BJ (cell line): ENCODE measurements around the gene VAPB. TPM values are rescaled to one million over a fixed set of nuclear protein-coding genes. Genes with fewer than 3 reads are reported as not detected.

Experiments
- CTCF ChIA-PET: fragments of 350-600 bp; formaldehyde crosslinking; extraction: SDS; loops from one replicate; lab custom pipeline; 2021; ENCODE audit warnings: antibody characterized with exemption, inconsistent platforms; lab: Yijun Ruan, JAX
- POLR2A ChIA-PET: fragments of 300-600 bp; sonication (Branson Sonifier 250); formaldehyde crosslinking; extraction: SDS; loops from one replicate; lab custom pipeline; 2021; ENCODE audit warnings: antibody characterized with exemption; lab: Charles Lee
- DNase-seq: peaks from one replicate; pipeline ENCODE4 v3.0.0-alpha.2; 2011; ENCODE audit warnings: low read depth
- H3K27me3 ChIP-seq: 2 replicates; pipeline ENCODE4 v1.6.0; 2011; ENCODE audit warnings: low read length; ENCODE audit not compliant: control insufficient read depth, insufficient read depth
- H3K36me3 ChIP-seq: 2 replicates; pipeline ENCODE4 v1.5.1; 2011; ENCODE audit warnings: low read length; ENCODE audit not compliant: control insufficient read depth, insufficient read depth
- H3K4me3 ChIP-seq: 2 replicates; pipeline ENCODE4 v1.5.1; 2011; ENCODE audit warnings: low read depth, mild to moderate bottlenecking, control low read depth, low read length
- CTCF ChIP-seq: IDR thresholded peaks from 2 replicates; pipeline ENCODE4 v1.5.1; 2011; ENCODE audit warnings: low read depth, mild to moderate bottlenecking, control low read depth, inconsistent platforms, low read length, moderate library complexity; ENCODE audit not compliant: insufficient read depth
- polyA plus RNA-seq: library from polyadenylated mRNA; depleted of rRNA; stranded (reverse); fragments of >200 nt; gene quantifications from 2 replicates; pipeline ENCODE4 v1.2.3, GENCODE V29; 2011

VAPB gene
- polyA plus RNA-seq, 1 experiment: 21.1 TPM

GRCh38 chr20:58405504-58406291 is 16.7 kb downstream of the VAPB start:
- no peak for DNase-seq
- Histone ChIP-seq H3K4me3 (no peak overlapping the region), H3K27me3 (no peaks in the 10 kb centered on the region), H3K36me3 (peaks cover 1% of the 10 kb centered on the region)
- ChIA-PET CTCF (interaction anchor here (0.7 to 1.2 kb wide), 2 partner anchors 15 to 198 kb away, joined by 3 to 4 read pairs; no protein-coding TSS in a partner anchor), POLR2A (no interaction called here)
- TF ChIP-seq CTCF: no peak

GRCh38 chr20:58406422-58407001 is 17.5 kb downstream of the VAPB start:
- H3K27me3 ChIP-seq: no peaks in the 10 kb centered on the region

GRCh38 chr20:58407201-58407873 is 18.3 kb downstream of the VAPB start:
- DNase-seq: no peak
- POLR2A ChIA-PET: no interaction called here
- CTCF ChIA-PET: interaction anchor here (0.9 kb wide), 1 partner anchor 14 kb away, joined by 3 read pairs; no protein-coding TSS in a partner anchor

More at GRCh38 chr20:58406422-58407001, 17.5 kb downstream of the VAPB start:
- no peak overlapping the region for H3K4me3 ChIP-seq
- ChIA-PET POLR2A (no interaction called here), CTCF (no interaction called here)
- DNase-seq: no peak
- peaks cover 1% of the 10 kb centered on the region; the same call in 1 of the 2 replicates for H3K36me3 ChIP-seq
- TF ChIP-seq CTCF: no peak

GRCh38 chr20:58407966-58408557 is 19.0 kb downstream of the VAPB start:
- Histone ChIP-seq H3K4me3 (no peak overlapping the region), H3K27me3 (no peaks in the 10 kb centered on the region), H3K36me3 (peaks cover 1% of the 10 kb centered on the region; the same call in 1 of the 2 replicates)
- ChIA-PET POLR2A (interaction anchor here (0.6 kb wide), 1 partner anchor 499 kb away, joined by 4 read pairs; no protein-coding TSS in a partner anchor), CTCF (interaction anchor here (0.9 kb wide), 1 partner anchor 13 kb away, joined by 3 read pairs; no protein-coding TSS in a partner anchor)
- no peak for DNase-seq
- TF ChIP-seq CTCF: no peak

More at GRCh38 chr20:58407201-58407873, 18.3 kb downstream of the VAPB start:
- TF ChIP-seq CTCF: no peak
- no peak overlapping the region for H3K4me3 ChIP-seq
- peaks cover 1% of the 10 kb centered on the region; the same call in 1 of the 2 replicates for H3K36me3 ChIP-seq
- H3K27me3 ChIP-seq: no peaks in the 10 kb centered on the region
